Hair follicle dermal papilla cell (primary cell): Measurements from ENCODE around the gene CCDC38. TPM values are rescaled to one million over a fixed set of nuclear protein-coding genes. Genes with fewer than 3 reads are reported as not detected.

ENCODE experiments used
- total RNA-seq: library from RNA; depleted of rRNA; stranded (reverse); fragments of >200 nt; gene quantifications from 2 replicates; pipeline ENCODE4 v1.2.3, GENCODE V29; 2012

The CCDC38 gene
- total RNA-seq, result not detected in 2 replicates

GRCh38 chr12:95942524-95943329 is at the start of gene CCDC38:
Gene CCDC38, minus strand, starts transcription at chr12:95942614. Its CDS starts 6,105 bp downstream, at chr12:95936509.

GRCh38 chr12:95943330-95943842 is 972 bp upstream of the CCDC38 start, which contains the start of gene AMDHD1:
Gene AMDHD1, plus strand, starts transcription at chr12:95943331. Its CDS starts 68 bp downstream, at chr12:95943399.

DNA sequence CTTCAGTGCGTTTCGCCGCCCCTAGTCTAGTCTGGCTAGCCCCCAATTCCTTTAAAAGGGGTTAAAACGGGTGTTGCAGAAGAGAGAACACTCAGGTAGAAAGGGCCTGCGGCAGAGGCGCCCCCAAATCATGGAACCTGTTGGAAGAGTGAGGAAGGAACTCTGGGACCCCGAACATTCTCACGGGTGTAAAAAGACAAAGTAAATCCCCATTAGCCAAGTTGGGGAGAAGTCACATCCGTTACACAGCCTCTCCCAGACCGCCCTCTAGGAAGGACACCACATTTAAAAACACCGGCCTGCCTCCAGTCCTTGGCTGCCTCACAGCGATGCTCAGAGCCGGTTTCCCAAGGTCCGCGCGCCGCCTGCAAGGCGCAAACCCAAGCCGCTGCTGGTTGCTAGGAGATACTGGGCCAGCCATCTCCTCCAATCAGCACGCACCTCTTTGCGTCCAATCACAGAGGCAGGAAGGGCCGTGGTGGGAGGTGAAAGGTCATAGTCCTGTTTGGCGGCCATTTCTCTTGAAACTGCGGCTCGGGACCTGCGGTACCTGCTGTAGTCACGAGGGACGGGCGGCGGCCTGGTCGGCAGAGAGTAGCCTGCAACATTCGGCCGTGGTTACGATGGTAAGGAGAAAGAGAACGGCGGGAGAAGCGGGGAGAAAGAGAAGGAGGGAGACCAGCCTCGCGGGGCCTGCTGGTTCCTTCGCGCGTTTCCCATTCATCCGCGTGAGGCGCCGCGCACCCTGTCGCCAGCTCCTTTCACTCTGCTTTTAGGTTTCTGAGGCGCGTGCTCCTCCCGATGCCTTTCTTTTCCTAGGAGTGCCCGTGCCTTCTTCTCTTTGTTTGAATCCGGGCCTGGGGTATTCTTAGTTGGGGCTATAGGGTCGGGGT is 83.7 kb downstream of the CCDC38 start, which contains the start of gene SNRPF:
Gene SNRPF, plus strand, starts transcription at position 502 of the 893 bp plus-strand sequence. Its CDS starts 122 bp downstream, at position 624.

Other genes starting within 250 kb of the CCDC38 start
- 19.6 and 43.8 TPM in 2 replicates for gene NTN4, start 151.8 kb downstream of the CCDC38 start, total RNA-seq
- gene SNRPF, start 83.7 kb downstream of the CCDC38 start, total RNA-seq, result 3.4 and 4.0 TPM in 2 replicates
- gene AMDHD1, start 717 bp upstream of the CCDC38 start, total RNA-seq, result under 0.01 TPM in 1 of 2 replicates, not detected in the other
- 0.12 and 0.16 TPM in 2 replicates for gene HAL, start 53.7 kb upstream of the CCDC38 start, total RNA-seq
- 64.1 and 65.2 TPM in 2 replicates for gene LTA4H, start 93.0 kb upstream of the CCDC38 start, total RNA-seq